Endothelial cell of umbilical vein (primary cell): Measurements from ENCODE around the gene UNC119B. TPM values are rescaled to one million over a fixed set of nuclear protein-coding genes. Genes with fewer than 3 reads are reported as not detected.

Experiments used
- Bru-seq: library from RNA; stranded (reverse); fragments of 400-500 nt; gene quantifications from one replicate; lab custom pipeline; 2021; lab: Mats Ljungman, UMichigan
- BruChase-seq, 2 experiments: library from RNA; stranded (reverse); fragments of 400-500 nt; gene quantifications; one replicate each; lab custom pipeline; 2021; lab: Mats Ljungman, UMichigan
- BruUV-seq: library from RNA; stranded (reverse); fragments of 400-500 nt; replicated peaks from 2 replicates; lab custom pipeline; 2021; lab: Mats Ljungman, UMichigan
- CTCF ChIA-PET: fragments of 300-600, 350-600 bp; sonication (Branson Sonifier 250); formaldehyde crosslinking; loops from one replicate; lab custom pipeline; 2021; ENCODE audit warnings: antibody characterized with exemption, inconsistent platforms; lab: Charles Lee
- POLR2A ChIA-PET: fragments of 300-600, 350-600 bp; sonication (Branson Sonifier 250); formaldehyde crosslinking; loops from one replicate; lab custom pipeline; 2021; ENCODE audit warnings: antibody characterized with exemption, inconsistent platforms; lab: Charles Lee
- DNase-seq: peaks from one replicate; pipeline ENCODE4 v3.0.0-alpha.2; 2011; ENCODE audit warnings: low read depth, low spot score
- FAIRE-seq: peaks from 2 replicates; lab custom pipeline; 2011; peaks lifted over from hg19 to GRCh38; lab: Jason Lieb, UNC
- H2AFZ ChIP-seq: 2 replicates; pipeline ENCODE4 v1.6.0; 2012; ENCODE audit warnings: low read depth, low read length, control low read depth, inconsistent platforms
- H3K27ac ChIP-seq: 2 replicates; pipeline ENCODE4 v1.5.1; 2011; ENCODE audit warnings: low read depth, mild to moderate bottlenecking, control low read depth, low read length, moderate library complexity; ENCODE audit not compliant: insufficient read depth
- H3K27me3 ChIP-seq, 2 experiments: 2 replicates each; pipeline versions ENCODE4 v1.6.0 to v1.6.1; 2011; ENCODE audit warnings: low read length in 2 of 2, mixed read lengths in 1 of 2; ENCODE audit not compliant: control insufficient read depth in 2 of 2, insufficient read depth in 2 of 2
- H3K36me3 ChIP-seq, 2 experiments: 2 replicates in 1 of 2; 3 replicates in 1 of 2; pipeline ENCODE4 v1.5.1; 2011; ENCODE audit warnings: low read length in 2 of 2, mild to moderate bottlenecking in 1 of 2, moderate library complexity in 1 of 2; ENCODE audit not compliant: control insufficient read depth in 2 of 2, insufficient read depth in 2 of 2; ENCODE audit errors: extremely low read depth in 1 of 2
- H3K4me1 ChIP-seq: 3 replicates; pipeline ENCODE4 v1.5.1; 2011; ENCODE audit warnings: mild to moderate bottlenecking, low read length; ENCODE audit not compliant: control insufficient read depth, insufficient read depth; ENCODE audit errors: extremely low read depth
- H3K4me2 ChIP-seq: 2 replicates; pipeline ENCODE4 v1.6.1; 2011; ENCODE audit warnings: low read length, control low read depth, mixed read lengths; ENCODE audit not compliant: insufficient read depth
- H3K4me3 ChIP-seq, 3 experiments: fragments of 200-600 bp in 1 of 3; sonication (generic), shearing (Covaris generic) in 1 of 3; replicated peaks in 1 of 3; 2 replicates each; pipeline ENCODE4 v1.5.1; 2011 to 2016; ENCODE audit warnings: control low read depth in 3 of 3, low read length in 3 of 3, mild to moderate bottlenecking in 2 of 3, inconsistent platforms in 1 of 3, low read depth in 1 of 3, moderate library complexity in 1 of 3; ENCODE audit not compliant: insufficient read depth in 1 of 3
- H3K79me2 ChIP-seq: 2 replicates; pipeline ENCODE4 v1.6.0; 2012; ENCODE audit warnings: low read length, inconsistent platforms; ENCODE audit not compliant: control insufficient read depth, insufficient read depth
- H3K9ac ChIP-seq: replicated peaks from 2 replicates; pipeline ENCODE3; 2011; ENCODE audit warnings: low read length, control low read depth; ENCODE audit not compliant: insufficient read depth; ENCODE audit errors: extremely low read depth
- H3K9me1 ChIP-seq: replicated peaks from 3 replicates; pipeline ENCODE4 v1.6.0; 2011; ENCODE audit warnings: mild to moderate bottlenecking, low read length; ENCODE audit not compliant: control insufficient read depth, insufficient read depth; ENCODE audit errors: extremely low read depth
- H3K9me3 ChIP-seq: replicated peaks from 2 replicates; pipeline ENCODE4 v1.5.1; 2012; ENCODE audit warnings: low read length, inconsistent platforms; ENCODE audit not compliant: control insufficient read depth, insufficient read depth
- H4K20me1 ChIP-seq: replicated peaks from 2 replicates; pipeline ENCODE3; 2011; ENCODE audit warnings: mild to moderate bottlenecking, low read length; ENCODE audit not compliant: control insufficient read depth, insufficient read depth; ENCODE audit errors: extremely low read depth
- CTCF ChIP-seq, 2 donors: IDR thresholded peaks; 1 replicate in 1 of 2; 2 replicates in 1 of 2; pipeline ENCODE4 v1.5.1; 2011; ENCODE audit warnings: low read length in 2 of 2, mild to moderate bottlenecking in 2 of 2, moderate library complexity in 2 of 2, control low read depth in 1 of 2, inconsistent platforms in 1 of 2, low read depth in 1 of 2; ENCODE audit not compliant: insufficient read depth in 1 of 2; ENCODE audit errors: extremely low read depth in 1 of 2
- EZH2 ChIP-seq: IDR thresholded peaks from 2 replicates; pipeline ENCODE4 v1.6.1; 2012; ENCODE audit warnings: borderline replicate concordance, low read depth, mild to moderate bottlenecking, moderate library complexity, low read length, inconsistent platforms; ENCODE audit not compliant: severe bottlenecking
- FOS ChIP-seq: IDR thresholded peaks from 2 replicates; pipeline ENCODE4 v1.6.1; 2011; ENCODE audit warnings: mild to moderate bottlenecking, low read length, moderate library complexity, borderline replicate concordance; ENCODE audit not compliant: insufficient read depth
- GATA2 ChIP-seq: IDR thresholded peaks from 2 replicates; pipeline ENCODE4 v1.7.0; 2011; ENCODE audit warnings: low read depth, mild to moderate bottlenecking, moderate library complexity, mixed read lengths, low read length; ENCODE audit not compliant: insufficient read length, insufficient read depth
- JUN ChIP-seq: IDR thresholded peaks from 2 replicates; pipeline ENCODE4 v1.6.1; 2011; ENCODE audit warnings: borderline replicate concordance, low read depth; ENCODE audit not compliant: insufficient read length, insufficient read depth
- MAX ChIP-seq: IDR thresholded peaks from 2 replicates; pipeline ENCODE4 v1.6.1; 2011; ENCODE audit not compliant: insufficient read depth, insufficient read length
- MYC ChIP-seq: IDR thresholded peaks from one replicate; pipeline ENCODE4 v1.6.1; 2011; ENCODE audit warnings: mild to moderate bottlenecking, low read depth, low read length
- POLR2A ChIP-seq: IDR thresholded peaks from 2 replicates; pipeline ENCODE4 v1.6.1; 2012; ENCODE audit warnings: low read depth, mild to moderate bottlenecking, control low read depth, low read length
- POLR2AphosphoS5 ChIP-seq: IDR thresholded peaks from 2 replicates; pipeline ENCODE4 v1.6.1; 2012; ENCODE audit warnings: low read depth, mild to moderate bottlenecking, control low read depth, low read length, moderate library complexity; ENCODE audit not compliant: insufficient read depth
- dilution Hi-C: fragments of 300-500 bp; cut with MboI; formaldehyde crosslinking; loops from one replicate; pipeline ENCODE4 v1.15.0; 2019; ENCODE audit warnings: low sequenced_read_pairs; ENCODE audit not compliant: extremely low pct_ligation_motif_present
- intact Hi-C: fragments of 100-400 bp; cut with micrococcal nuclease; formaldehyde crosslinking; loops from one replicate; pipeline ENCODE4 v1.10.0; 2022
- long read RNA-seq: library from polyadenylated mRNA; stranded (forward); transcript quantifications from one replicate; pipeline ENCODE4 v2.0.0, GENCODE V29; 2021
- polyA minus RNA-seq, 3 experiments: library from RNA; depleted of rRNA, polyadenylated mRNA; stranded (reverse); fragments of >200 nt; gene quantifications; 1 replicate in 1 of 3; 2 replicates in 2 of 3; pipeline ENCODE4 v1.2.3, GENCODE V29; 2011
- polyA plus RNA-seq, 4 experiments: library from polyadenylated mRNA; depleted of rRNA in 3 of 4; stranded (reverse) in 3 of 4; unstranded in 1 of 4; fragments of >200 nt; gene quantifications; 2 replicates each; pipeline versions ENCODE4 v1.2.1 to v1.2.3, GENCODE V29; 2011 to 2012; ENCODE audit warnings: missing spikeins in 1 of 4
- total RNA-seq: library from RNA; stranded (reverse); gene quantifications from 2 replicates; pipeline ENCODE4 v1.2.3, GENCODE V29; 2021

UNC119B gene
- total RNA-seq (26.8 and 33.7 TPM in 2 replicates), polyA plus RNA-seq (22.6 and 23.1 TPM in 2 replicates), polyA minus RNA-seq (29.2 and 35.8 TPM in 2 replicates), Bru-seq, nascent RNA (percentile 78 among the genes with signal in this experiment), BruChase-seq, experiment 1, labeled RNA remaining after a 6-hour chase (percentile 94 among the genes with signal in this experiment), BruChase-seq, experiment 2, labeled RNA remaining after a 2-hour chase (percentile 90 among the genes with signal in this experiment)
- polyA plus RNA-seq (2011; cell fraction: cytosol; rRNA removed) = 23.8 TPM in 2 replicates
- 22.8 and 28.3 TPM in 2 replicates for polyA plus RNA-seq (2011; cell fraction: nucleus; rRNA removed)
- 28.9 and 29.7 TPM in 2 replicates for polyA plus RNA-seq (2012)
- polyA minus RNA-seq (2011; cell fraction: cytosol; rRNA and poly(A)+ RNA removed) = 17.3 TPM
- 11.5 and 12.2 TPM in 2 replicates for polyA minus RNA-seq (2011; cell fraction: nucleus; rRNA and poly(A)+ RNA removed)
- long read RNA-seq, transcript UNC119B-203 (1 exons, 896 nt) = major isoform, 7 of 8 reads
- long read RNA-seq, partial matches to known transcripts = 0 of 8 reads
- long read RNA-seq, other reads (novel, unspliced or antisense) = 1 of 8 reads

GRCh38 chr12:120710031-120710804 lies at the start of gene UNC119B:
Gene UNC119B, plus strand, starts transcription at chr12:120710458. Its CDS starts 17 bp downstream, at chr12:120710475.
- BruUV-seq = no TSS peak
- peak within 1 kb of the TSS; percentile 84 for H2AFZ ChIP-seq
- ChIA-PET POLR2A (no interaction called here), CTCF (interaction anchor here (0.9 to 5.5 kb wide), 6 partner anchors 9 to 262 kb away, joined by 3 to 63 read pairs (median 5); no protein-coding TSS in a partner anchor)
- no peaks in the 10 kb centered on the region for H4K20me1 ChIP-seq
- intact Hi-C loops = loop anchor here (1.0 kb wide), 1 partner anchor 23 kb away; the partner anchor contains the start of gene MLEC
- peak within 1 kb of the TSS; percentile 52 to 66 (median 56) for H3K4me3 ChIP-seq
- no peaks in the 10 kb centered on the region for H3K9me3 ChIP-seq
- peak within 1 kb of the TSS; percentile 59 for H3K9ac ChIP-seq
- peak within 1 kb of the TSS; percentile 82 for H3K4me2 ChIP-seq
- DNase-seq (peak; percentile 74), FAIRE-seq (peak; percentile 72)
- no peaks in the 10 kb centered on the region for H3K27me3 ChIP-seq
- peaks cover 13% of the 10 kb centered on the region for H3K4me1 ChIP-seq
- H3K9me1 ChIP-seq = no peaks in the 10 kb centered on the region
- peak within 1 kb of the TSS; percentile 37 for H3K27ac ChIP-seq
- H3K36me3 ChIP-seq = peaks cover 3 to 6% of the 10 kb centered on the region in 2 experiments
- TF ChIP-seq POLR2AphosphoS5 = peak; percentile 84
- no peak for TF ChIP-seq MAX
- TF ChIP-seq POLR2A = peak; percentile 69
- dilution Hi-C loops = no loop called here
- H3K79me2 ChIP-seq = peaks cover 18% of the 10 kb centered on the region

GRCh38 chr12:120661432-120661831 lies 48.8 kb upstream of the UNC119B start:
- Histone ChIP-seq H4K20me1 (no peaks in the 10 kb centered on the region), H3K79me2 (no peaks in the 10 kb centered on the region), H3K4me2 (no peak overlapping the region), H3K27me3 (peaks cover 2 to 5% of the 10 kb centered on the region in 2 experiments), H3K9me1 (no peaks in the 10 kb centered on the region), H3K9ac (no peak overlapping the region), H3K4me1 (no peaks in the 10 kb centered on the region), H3K4me3 (no peak overlapping the region), H3K9me3 (no peaks in the 10 kb centered on the region), H2AFZ (no peak overlapping the region), H3K36me3 (no peaks in the 10 kb centered on the region), H3K27ac (no peak overlapping the region)
- no peak for TF ChIP-seq GATA2
- TF ChIP-seq CTCF (IDR thresholded peaks at IDR 0.05; ENCODE audit: extremely low read depth in 1 of 2, insufficient read depth in 1 of 2, low read depth in 1 of 2, low read length in 2 of 2) = no peak
- TF ChIP-seq POLR2AphosphoS5 = no peak
- no peak for TF ChIP-seq MAX
- TF ChIP-seq POLR2A = no peak
- TF ChIP-seq JUN = no peak
- TF ChIP-seq FOS = no peak
- no peak for TF ChIP-seq EZH2
- no peak for TF ChIP-seq MYC
- FAIRE-seq (no peak), DNase-seq (no peak)
- BruUV-seq = no TSS peak
- dilution Hi-C loops (no loop called here), intact Hi-C loops (no loop called here)
- ChIA-PET CTCF (no interaction called here), POLR2A (no interaction called here)
